Hepatic stellate cell (primary cell): ENCODE measurements around the gene STARD3.

Source experiments
- DNase-seq: peaks from one replicate; pipeline ENCODE4 v3.0.0; 2011; ENCODE audit warnings: low spot score

The STARD3 gene

DNA sequence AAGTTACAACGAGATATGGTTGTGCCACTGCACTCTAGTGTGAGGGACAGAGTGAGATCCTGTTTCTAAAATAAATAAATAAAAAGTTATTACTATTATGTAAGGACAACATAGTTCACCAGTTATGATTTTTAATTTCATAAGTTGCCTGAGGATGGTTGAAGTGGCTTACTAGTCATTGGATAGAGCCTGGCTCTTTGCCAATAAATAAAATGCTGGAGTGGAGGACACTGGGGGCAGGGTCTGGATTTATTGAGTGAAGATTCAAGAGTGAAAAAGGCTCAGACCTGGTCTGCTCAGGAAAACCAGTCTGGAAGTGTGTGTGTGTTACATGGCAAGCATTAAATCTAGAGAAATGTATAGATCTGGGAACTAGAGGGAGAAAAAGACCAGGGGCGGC, 2.1 kb downstream of the STARD3 start:
- no peak for DNase-seq

DNA sequence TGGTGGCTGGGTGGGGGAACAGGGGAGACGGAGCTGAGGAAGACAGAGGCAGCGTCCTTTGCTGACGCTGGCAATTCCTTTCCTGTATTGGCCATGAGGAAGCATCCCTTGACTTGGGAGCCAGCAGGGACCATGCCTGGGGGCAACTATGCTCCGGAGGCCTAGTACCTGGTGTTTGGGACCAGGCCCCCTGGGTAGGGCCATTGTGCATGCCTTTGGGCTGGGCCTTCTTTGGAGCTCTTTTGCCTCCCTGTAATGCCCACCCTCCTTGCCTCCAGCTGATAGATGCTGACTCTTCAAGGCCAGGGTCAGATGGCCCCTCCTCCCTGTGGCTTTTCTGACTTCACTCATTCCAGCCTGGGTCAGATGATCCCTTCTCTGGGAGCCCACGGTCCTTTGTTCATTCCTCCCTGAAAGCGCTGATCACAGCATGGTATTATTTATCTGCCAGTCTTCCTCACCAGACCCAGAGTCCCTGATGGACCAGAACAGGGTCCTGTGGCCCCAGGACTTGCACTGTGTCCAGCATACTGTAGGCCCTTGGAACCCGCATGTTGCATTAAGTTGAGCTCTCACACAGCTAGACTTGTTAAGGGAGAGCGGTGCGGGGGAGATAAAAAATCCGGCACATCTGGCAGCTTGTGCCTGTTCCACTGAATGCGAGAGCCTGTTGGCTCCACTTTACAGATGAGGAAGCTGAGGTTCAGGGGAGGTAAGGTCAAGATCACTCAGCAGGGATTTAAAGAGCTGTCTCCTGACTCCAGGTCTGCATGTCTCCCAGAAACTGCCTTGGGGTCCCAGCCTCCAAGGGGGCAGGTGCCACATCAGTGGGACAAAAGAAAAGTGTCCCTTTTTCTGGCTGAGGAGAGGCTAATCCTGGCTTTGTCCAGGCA, 2.9 kb downstream of the STARD3 start:
- DNase-seq: no peak

DNA sequence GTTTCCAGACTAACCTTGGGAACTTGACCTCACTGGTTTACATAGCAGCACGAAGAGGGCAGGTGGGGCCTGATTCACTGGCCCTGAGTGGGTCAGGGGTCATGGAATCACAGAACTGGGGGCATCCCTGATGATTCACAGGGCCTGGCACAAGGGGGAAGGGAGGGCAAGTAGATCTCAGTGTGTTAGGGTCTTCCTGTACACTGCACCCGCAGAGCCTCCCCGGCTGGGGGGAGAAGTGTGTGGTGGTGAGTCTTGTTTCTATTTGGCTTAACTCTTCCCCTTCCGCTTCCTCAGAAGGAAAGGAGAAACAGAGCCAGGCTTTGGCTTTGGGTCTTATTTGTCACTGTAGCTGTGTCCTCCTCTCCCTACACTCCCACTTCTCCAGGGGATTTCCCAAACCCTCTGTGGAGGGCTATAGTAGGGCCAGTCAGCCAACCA, 3.7 kb downstream of the STARD3 start:
- DNase-seq: no peak

DNA sequence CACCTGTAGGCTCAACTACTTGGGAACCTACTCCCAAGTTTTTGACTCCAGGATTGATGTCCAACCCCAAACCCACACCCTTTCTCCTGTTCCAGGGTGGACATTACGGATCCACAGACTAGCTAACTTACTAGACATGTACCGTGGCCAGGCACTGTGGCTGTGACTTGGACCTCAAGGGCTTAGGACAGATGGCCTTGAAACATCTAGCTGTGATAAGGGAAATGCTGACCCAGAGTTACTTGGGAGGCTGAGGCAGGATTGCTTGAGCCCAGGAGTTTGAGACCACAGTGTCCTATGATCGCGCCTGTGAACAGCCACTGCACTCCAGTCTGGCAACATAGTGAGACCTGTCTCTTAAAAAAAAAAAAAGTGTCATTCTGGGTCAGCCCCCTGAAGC, 4.2 kb downstream of the STARD3 start:
- no peak for DNase-seq

DNA sequence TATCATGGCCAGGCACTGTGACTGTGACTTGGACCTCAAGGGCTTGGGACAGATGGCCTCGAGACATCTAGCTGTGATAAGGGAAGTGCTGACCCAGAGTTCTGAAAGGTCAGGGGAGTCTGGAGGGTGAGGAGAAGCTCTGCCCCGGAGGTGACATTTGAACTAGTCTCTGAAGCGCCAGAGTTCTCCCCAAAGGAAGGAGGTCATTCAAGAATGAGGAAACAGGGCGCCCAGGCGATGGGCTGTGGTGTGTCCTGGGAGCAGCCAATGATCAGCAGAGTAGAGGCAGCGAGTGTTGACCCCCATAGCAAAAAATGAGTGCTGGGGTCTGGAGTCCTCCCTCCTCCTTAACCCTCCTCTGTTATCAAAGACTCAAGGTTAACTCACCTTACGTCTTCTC, 4.9 kb downstream of the STARD3 start:
- DNase-seq: no peak

DNA sequence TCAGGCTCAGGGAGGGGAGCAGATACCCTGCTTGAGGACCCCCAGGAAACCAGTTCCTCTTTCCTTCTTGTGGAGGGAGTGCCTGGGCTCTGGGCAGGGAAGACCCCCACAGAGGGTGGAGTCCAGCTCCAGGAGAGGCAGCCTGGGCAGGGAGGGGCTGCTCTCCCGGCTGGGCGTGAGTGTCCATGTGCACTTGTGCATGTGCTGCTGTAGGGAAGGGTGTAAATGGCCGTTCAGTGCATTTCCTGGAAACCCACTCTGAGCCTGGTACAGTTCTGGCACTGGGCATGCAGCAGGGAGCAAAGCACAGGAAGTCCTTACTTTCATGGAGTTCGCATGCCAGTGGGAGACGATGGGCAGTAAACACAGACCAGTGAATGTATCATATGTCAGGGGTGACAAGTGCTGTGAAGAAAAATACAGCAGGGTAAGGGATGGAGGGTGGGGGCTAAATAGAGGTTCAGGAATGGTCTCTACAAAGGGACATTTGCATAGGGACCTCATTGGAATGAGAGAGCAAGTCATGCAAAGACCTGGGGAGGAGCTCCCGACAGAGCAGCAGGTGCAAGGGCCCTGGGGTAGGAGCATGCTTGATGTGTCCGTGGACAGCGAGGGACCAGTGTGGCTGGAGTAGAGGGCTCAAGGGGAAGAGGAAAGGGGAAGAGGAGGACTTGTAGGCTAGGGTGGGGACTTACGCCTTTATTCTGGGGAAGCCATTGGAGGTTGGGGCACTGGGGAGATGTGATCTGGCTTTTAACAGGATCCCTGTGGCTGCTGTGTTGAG, 5.5 kb downstream of the STARD3 start:
- DNase-seq: no peak

DNA sequence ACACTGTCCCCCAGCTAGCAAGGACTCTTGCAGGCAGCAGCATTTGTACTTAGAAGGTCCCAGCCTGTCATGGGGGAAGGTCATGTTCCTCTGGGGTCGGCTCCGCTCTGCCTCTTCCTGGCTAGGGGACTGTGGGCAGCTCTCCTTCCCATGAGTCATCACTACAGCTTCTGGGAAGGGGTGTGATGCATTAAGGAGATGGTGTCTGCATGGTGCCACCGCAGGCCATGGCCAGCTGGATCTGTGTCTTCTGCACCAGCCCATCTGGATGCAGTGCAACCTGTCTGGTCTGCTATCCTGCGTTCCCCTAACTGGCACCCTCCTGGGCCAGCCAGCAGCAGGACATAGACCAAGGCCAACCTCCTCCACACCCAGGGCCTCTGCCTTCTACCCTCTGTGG, 6.3 kb downstream of the STARD3 start:
- no peak for DNase-seq

DNA sequence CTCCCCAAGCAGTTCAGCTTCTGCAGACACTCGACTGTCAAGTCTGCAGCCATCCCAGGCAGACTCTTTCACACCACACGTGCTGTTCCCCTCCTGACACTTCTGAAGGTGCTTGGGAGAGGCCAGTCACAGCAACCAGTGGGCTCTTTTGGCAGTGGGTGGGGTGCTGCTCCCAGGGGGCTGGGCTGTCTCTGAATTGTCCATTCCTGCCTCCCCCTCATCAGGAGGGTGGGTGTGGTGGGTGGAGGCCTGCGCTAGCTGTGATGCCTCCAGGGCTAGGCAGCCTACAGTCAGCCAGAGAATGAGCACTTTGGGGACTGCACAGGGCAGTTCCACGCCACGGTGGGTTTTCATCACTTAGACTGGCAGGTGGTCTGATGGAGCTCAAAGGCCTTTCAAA, 10.3 kb downstream of the STARD3 start:
- DNase-seq: no peak

DNA sequence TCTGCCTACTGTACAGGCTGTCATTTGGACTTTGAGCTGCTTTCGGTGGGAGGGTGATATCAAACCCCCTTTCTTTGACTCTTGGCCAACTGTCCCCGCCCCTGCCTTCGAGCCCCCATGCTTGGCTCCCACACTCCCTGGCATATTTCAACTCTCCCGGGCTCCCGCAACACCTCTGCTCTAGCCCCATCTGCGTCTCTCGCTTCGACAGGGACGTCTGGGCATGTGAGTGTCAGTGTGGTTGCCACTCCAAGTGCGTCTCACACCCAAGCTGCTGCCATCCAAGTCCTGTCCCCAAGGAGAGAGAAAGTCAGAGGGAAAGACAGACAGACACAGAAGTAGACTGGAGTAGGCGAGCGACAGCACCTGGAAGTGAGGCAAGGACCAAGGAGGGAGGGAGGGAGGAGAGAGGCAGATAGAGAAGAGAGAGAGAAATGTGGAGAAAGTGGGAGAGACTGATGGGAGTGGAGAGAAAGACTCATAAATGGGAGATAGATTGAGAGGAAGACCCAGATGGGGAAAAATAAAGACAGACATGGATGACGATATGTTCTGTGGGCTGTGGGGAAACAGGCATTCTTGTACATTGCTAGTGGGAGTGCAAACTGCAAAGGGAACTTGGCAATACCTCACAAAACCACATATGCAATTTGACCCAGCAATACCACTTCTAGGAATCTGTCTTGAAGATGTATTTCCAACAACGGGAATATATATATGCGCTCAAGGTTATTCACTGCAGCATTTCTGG, 11.8 kb downstream of the STARD3 start:
- no peak for DNase-seq

DNA sequence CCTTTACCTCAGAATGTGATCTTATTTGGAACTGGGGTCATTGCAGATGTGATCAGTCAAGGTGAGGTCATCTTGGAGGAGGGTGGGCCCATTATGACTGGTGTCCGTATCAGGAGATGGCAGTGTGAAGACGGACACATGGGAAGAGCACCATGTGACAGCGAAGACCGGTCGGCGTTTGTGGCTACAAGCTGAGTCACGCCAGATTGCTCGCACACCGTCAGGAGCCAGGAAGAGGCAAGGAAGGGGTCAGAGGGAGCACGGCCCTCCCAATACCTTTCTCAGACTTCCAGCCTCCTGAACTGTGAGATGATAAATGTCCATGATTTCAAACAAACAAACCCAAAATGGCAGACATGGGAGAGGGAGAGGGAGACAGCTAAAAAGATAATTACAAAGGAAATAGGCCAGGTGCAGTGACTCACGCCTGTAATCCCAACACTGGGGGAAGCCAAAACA, 13.2 kb downstream of the STARD3 start:
- no peak for DNase-seq

DNA sequence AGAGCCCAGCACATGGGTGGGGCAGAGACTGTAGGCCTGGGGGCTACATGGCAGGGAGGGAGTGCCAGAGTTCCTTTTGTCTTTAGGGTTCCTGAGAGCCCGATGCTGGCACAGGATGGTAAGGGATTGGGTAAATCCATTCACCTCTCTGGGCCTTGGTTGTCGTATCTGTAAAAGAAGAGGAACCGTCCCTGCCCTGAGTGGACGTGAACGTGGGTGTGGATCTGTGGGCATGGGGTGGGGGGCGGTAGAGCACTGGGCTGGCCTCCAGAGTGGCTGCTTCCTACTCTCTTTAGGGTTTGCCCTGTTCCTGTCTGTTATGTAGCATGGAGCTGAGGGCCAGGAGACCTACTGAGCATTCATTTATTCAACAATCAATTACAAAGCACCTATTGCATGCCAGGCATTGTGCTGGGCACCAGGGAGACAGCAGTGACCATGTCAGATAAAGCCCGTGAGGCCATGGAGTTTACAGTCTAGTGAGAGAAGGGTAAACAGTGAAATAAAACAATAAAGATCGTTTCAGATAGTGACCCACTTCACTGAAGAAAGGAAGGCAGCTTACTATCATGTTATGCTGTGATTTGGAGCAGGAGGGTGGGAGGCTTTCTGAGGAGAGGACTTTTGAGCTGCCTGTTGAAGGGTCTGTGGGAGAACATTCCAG, 15.1 kb downstream of the STARD3 start:
- DNase-seq: no peak

DNA sequence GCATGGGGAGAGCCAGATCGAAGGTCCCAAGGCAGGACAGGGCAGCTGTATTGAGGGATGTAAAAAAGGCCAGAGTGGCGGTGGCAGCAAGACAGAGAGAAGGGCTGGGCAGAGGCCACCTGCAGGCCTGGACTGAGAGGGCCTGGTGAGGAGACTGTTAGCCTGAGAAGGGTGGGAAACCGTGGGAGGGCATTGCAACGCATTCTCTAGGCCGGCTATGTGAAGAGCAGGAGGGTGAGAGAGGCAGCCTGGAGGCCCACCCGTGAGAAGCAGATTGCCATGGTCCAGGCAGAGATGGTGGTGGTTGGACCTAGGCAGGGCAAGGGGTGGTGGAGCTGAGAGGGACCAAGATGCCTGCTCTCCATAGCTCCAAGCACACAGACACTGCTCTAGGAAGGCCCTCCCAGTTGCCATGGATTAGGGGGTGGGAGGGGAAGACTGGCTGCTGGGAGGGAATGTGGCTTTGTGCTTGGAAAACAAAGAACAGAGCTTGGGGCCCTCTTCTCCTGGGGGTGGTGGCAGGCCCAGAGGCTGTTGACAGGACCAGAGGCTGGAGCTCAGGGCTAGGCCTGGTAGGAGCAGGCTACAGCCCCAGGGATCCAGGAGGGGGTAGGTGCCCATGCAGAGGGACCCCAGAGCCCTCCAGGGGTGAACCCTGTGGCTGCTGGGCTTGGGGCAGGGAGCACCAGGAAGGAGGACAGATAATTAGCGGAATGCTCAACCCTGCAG, 15.8 kb downstream of the STARD3 start:
- no peak for DNase-seq

DNA sequence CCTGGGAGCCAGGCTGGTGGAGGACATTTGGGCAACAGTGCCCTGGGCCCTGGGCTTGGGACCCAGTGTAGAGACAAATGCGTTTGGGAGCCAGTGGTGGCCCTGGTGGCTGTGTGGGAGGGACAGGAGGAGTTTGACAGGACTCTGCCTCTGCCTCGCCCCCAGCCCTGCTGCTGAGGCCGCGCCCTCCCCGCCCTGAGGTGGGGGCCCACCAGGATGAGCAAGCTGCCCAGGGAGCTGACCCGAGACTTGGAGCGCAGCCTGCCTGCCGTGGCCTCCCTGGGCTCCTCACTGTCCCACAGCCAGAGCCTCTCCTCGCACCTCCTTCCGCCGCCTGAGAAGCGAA, 16.3 kb downstream of the STARD3 start:
- no peak for DNase-seq

DNA sequence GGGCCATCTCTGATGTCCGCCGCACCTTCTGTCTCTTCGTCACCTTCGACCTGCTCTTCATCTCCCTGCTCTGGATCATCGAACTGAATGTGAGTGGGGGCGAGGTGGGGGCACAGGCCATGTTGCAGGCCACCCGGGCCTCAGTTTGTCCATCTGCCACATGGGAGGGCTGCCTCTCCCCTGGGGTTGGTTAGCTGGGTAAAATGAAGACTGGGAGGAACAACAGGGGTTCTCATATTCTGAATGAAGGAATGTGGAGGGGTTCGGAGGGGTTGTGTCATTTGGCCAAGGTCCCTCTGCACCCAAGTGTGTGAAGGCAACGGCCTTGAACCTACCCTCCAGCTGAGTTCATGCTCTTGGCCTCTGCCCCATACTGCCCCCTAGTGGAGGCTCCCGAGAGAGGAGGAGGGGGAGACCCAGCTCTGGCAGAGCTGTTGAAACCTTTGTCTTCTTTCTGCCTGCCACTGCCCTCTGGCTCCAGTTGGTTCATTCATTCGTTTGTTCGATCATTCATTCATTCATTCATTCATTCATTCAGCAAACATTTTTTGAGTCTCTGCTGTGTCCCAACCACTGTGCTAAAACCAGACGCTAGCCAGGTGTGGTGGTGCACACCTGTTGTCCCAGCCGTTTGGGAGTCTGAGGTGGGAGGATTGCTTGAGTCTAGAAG, 16.9 kb downstream of the STARD3 start:
- DNase-seq: peak; percentile 89

DNA sequence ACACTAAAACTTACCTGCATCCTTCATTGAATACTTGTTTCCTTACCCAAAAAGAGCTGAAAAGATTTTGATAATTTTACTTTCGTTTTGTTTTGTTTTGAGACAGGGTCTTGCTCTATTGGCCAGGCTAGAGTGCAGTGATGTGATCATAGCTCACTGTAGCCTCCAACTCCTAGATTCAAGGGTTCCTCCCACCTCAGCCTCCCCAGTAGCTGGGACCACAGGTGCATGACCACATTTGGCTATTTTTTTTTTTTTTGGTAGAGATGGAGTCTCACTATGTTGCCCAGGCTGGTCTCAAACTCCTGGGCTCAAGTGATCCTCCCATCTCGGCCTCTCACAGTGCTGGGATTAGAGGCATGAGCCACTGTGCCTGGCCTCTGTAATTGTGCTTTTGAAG, 18.2 kb downstream of the STARD3 start:
- no peak for DNase-seq

DNA sequence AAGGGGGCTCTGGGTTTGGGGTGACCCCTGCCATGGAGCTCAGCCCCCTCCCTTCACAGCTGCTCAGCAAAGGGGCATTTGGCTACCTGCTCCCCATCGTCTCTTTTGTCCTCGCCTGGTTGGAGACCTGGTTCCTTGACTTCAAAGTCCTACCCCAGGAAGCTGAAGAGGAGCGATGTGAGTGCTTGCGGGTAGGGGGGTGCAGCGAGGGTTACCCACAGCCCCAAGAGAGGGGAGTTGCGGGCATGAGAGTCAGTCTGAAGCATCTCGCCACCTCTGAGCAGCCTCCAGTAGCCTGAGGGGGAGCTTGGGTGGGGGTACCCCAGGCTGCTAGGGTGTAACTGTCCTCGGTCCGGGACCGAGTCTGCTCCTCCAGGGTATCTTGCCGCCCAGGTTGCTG, 21.4 kb downstream of the STARD3 start:
- DNase-seq: no peak

DNA sequence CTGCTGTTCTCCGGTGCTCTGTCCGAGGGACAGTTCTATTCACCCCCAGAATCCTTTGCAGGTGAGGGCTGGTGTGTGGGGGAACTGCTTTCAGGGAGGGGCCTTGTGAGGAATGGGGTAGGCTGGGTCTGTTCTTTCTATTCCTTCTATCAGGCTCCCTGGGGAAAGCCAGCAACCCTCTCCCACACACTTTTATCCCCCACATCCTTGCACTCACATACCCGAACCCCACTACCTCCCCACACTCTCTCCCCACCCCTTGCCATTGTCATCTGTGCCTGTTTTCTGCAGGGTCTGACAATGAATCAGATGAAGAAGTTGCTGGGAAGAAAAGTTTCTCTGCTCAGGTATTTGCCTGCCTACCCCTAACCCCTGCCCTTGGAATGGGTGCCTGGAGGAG, 21.8 kb downstream of the STARD3 start:
- no peak for DNase-seq

DNA sequence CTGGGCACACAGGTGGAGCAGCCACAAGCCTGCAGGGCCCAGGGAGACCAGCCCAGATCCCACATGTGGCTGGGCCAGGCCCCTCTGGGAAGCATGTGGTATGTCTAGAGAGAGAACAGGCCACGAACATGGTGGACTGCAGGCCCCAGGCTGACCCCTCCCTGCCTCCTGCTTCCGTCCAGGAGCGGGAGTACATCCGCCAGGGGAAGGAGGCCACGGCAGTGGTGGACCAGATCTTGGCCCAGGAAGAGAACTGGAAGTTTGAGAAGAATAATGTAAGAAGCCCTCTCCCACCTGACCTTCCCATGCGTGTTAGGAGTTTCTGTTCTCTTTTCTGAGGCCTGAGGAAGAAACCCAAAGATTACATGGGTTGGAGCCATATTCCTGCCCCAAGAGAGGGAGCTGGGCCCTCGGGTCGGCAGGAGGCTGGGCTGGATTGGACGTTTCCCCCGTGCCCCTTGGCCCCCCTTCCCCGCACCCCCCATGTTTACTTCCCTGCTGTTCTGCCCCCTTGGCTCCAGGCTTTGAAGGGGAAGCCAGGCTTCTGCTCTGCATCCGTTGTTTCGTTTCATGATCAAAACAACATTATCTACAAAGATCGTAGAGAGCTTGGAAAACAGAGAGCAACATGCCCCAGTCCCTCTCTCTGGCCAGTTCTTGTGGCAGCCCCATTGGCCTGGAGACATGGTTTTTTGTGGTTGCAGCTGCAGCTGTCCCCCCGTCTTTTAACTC, 22.5 kb downstream of the STARD3 start:
- no peak for DNase-seq

DNA sequence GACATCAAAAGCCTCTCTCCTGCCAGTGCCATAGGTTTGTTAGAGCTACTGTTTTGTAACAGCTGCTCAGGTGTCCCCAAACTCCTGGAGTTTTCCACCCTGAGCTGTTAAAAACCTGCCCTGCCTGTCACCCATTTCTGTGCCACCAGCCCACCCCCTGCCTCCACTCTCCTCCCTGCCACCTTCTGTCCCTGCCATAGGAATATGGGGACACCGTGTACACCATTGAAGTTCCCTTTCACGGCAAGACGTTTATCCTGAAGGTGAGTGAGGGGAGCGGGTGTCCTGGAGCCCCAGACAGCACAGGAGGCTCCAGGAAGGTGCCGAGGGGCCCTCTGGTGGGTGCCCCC, 23.0 kb downstream of the STARD3 start:
- no peak for DNase-seq
